ENCODE data around the gene PSMD12.

DNA sequence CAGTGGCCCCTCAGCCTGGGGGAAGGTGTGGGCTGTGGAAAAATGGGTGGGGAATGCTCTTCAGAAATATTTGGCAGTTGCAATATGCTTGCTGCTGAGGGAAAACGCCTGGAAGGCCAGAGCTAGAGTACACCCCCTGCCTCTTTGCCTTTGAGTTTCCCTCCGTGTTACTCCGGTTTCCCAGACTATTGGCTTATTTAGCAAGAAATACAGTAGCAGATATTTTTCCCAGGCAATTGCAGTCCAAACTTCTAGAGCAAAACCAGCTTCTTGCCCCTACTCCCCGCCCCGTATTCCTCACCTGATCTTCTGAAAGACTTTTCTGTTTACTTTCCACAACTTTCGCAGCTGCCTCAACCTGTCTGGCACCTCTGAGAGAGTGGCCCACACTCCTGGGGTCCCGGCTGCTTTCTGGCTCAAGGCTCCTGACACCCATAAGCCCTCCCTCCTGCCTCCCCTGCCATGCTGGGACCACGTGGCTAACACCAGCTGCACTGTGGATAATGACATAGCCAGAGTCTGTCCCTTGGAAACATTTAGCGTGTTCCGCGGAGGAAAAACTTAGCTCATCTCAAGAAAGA lies 75.6 kb downstream of the PSMD12 start:
- TF ChIP-seq, protein P1, sequence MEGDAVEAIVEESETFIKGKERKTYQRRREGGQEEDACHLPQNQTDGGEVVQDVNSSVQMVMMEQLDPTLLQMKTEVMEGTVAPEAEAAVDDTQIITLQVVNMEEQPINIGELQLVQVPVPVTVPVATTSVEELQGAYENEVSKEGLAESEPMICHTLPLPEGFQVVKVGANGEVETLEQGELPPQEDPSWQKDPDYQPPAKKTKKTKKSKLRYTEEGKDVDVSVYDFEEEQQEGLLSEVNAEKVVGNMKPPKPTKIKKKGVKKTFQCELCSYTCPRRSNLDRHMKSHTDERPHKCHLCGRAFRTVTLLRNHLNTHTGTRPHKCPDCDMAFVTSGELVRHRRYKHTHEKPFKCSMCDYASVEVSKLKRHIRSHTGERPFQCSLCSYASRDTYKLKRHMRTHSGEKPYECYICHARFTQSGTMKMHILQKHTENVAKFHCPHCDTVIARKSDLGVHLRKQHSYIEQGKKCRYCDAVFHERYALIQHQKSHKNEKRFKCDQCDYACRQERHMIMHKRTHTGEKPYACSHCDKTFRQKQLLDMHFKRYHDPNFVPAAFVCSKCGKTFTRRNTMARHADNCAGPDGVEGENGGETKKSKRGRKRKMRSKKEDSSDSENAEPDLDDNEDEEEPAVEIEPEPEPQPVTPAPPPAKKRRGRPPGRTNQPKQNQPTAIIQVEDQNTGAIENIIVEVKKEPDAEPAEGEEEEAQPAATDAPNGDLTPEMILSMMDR (conservative IDR thresholded peaks at IDR 0.05; ENCODE audit: low read depth, low read length): no peak
- TF ChIP-seq EZH2 (IDR thresholded peaks at IDR 0.05; ENCODE audit: low read length, unreplicated experiment) (no peak), EZH2phosphoT487 (IDR thresholded peaks at IDR 0.05; ENCODE audit: borderline replicate concordance, low read length) (no peak)

Data from PC-3 (cell line).